ENCODE data around the gene PPFIA2.

DNA sequence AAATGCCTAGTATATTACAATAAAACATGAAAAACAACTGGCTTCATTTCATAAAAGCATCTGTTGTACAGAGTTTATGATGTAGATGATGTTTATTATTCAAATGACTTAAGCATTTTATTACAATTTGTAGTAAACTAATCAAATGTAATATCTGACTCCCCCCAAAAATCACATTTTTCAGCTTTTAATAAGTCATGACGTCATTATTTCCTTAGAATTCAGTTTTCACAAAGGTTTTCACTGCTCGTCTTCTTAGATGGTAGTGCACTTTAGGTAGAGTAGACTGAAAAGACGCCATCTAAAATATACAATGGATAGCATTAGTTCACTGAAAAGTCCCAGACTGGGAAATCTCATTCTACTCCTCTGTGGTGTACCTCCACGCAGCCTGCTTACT, 499.8 kb downstream of the PPFIA2 start:
- TF ChIP-seq, protein P1, sequence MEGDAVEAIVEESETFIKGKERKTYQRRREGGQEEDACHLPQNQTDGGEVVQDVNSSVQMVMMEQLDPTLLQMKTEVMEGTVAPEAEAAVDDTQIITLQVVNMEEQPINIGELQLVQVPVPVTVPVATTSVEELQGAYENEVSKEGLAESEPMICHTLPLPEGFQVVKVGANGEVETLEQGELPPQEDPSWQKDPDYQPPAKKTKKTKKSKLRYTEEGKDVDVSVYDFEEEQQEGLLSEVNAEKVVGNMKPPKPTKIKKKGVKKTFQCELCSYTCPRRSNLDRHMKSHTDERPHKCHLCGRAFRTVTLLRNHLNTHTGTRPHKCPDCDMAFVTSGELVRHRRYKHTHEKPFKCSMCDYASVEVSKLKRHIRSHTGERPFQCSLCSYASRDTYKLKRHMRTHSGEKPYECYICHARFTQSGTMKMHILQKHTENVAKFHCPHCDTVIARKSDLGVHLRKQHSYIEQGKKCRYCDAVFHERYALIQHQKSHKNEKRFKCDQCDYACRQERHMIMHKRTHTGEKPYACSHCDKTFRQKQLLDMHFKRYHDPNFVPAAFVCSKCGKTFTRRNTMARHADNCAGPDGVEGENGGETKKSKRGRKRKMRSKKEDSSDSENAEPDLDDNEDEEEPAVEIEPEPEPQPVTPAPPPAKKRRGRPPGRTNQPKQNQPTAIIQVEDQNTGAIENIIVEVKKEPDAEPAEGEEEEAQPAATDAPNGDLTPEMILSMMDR (IDR thresholded peaks at IDR 0.05; ENCODE audit: low read length), result no peak
- TF ChIP-seq EZH2 (IDR thresholded peaks at IDR 0.05; ENCODE audit: borderline replicate concordance, low read length), result no peak
